ENCODE data around the gene KRTAP5-5. TPM values are rescaled to one million over a fixed set of nuclear protein-coding genes. Genes with fewer than 3 reads are reported as not detected.

The KRTAP5-5 gene
- total RNA-seq, 1 experiment from 2014 or later: not detected

DNA sequence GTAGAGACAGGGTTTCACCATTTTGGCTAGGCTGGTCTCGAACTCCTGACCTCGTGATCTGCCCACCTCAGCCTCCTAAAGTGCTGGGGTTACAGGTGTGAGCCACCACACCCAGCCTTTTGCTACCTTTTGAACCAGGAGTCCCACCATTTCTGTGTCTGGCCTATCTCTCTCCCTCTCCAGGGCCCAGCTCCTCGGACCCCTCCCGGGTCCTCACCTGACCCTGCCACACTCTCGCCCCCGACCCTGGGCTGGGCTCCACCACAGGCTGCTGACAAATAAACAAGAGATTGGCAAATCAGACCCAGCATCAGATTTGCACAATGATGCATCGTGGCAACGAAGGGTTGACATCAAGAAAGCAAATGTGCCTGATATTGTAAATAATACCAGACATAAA is 8.8 kb downstream of the KRTAP5-5 start:
- Mint-ChIP-seq H3K27me3 (ENCODE audit: low read depth) (peaks cover 20% of the 10 kb centered on the region), H3K9me3 (no peaks in the 10 kb centered on the region), H3K4me3 (no peak overlapping the region), H3K27ac (no peak overlapping the region), H3K4me1 (peaks cover 3% of the 10 kb centered on the region), H3K36me3 (no peaks in the 10 kb centered on the region)
- ATAC-seq (no peak), DNase-seq (ENCODE audit: low spot score) (no peak)
- TF ChIP-seq NR3C1 (CRISPR knock-in tag; conservative IDR thresholded peaks at IDR 0.05; ENCODE audit: low read depth) (no peak), PRRX2 (CRISPR knock-in tag; IDR thresholded peaks at IDR 0.05) (no peak)
- ChIA-PET CTCF (interaction anchor here (0.6 to 4.8 kb wide), 6 partner anchors 8 to 195 kb away, joined by 3 to 45 read pairs (median 4); partner anchors contain the start of gene KRTAP5-5), POLR2A (no interaction called here)

- Mint-ChIP-seq H3K4me1 (peaks cover 3% of the 10 kb centered on the region), H3K27me3 (ENCODE audit: low read depth) (peaks cover 15% of the 10 kb centered on the region), H3K27ac (no peak overlapping the region), H3K9me3 (no peaks in the 10 kb centered on the region), H3K36me3 (no peaks in the 10 kb centered on the region), H3K4me3 (no peak overlapping the region)
- DNase-seq (ENCODE audit: low spot score) (no peak), ATAC-seq (no peak)
- ChIA-PET CTCF (interaction anchor here (0.7 to 4.8 kb wide), 18 partner anchors 9 to 512 kb away, joined by 3 to 57 read pairs (median 6); partner anchors contain the start of gene KRTAP5-5), POLR2A (no interaction called here)
- TF ChIP-seq FOXJ3 (CRISPR knock-in tag; IDR thresholded peaks at IDR 0.05; ENCODE audit: borderline replicate concordance): no peak
These were observed 9.6 kb downstream of the KRTAP5-5 start for GRCh38 chr11:1639102-1639620.

DNA sequence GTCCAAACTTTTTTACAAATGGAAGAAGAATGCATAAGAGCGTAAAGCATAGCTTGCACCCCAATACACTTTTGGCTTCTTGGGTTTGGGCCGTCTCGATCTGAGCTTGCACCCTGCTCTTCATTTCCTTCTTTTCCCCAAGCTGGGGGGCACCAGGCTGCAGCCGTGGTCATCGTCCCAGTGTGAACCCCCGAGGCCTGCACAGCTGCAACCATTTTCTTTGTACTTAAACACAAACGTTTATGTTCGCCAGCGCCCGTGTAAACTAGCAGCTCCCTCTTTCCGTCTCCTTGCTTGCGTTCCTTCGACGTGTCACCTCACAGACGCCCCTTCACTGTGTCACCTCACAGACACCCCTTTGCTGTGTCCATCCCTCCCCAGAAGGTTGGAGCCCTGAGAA is 10.1 kb downstream of the KRTAP5-5 start:
- DNase-seq (ENCODE audit: low spot score) (no peak), ATAC-seq (no peak; the same call in 1 of the 2 replicates)
- Mint-ChIP-seq H3K9me3 (no peaks in the 10 kb centered on the region), H3K36me3 (no peaks in the 10 kb centered on the region), H3K4me3 (no peak overlapping the region), H3K4me1 (peaks cover 3% of the 10 kb centered on the region), H3K27me3 (ENCODE audit: low read depth) (peaks cover 10% of the 10 kb centered on the region), H3K27ac (no peak overlapping the region)
- ChIA-PET POLR2A (no interaction called here), CTCF (interaction anchor here (0.6 to 4.8 kb wide), 30 partner anchors 8 to 512 kb away, joined by 3 to 57 read pairs (median 4); partner anchors contain the start of gene KRTAP5-5)
- no peak for TF ChIP-seq ZNF138 (CRISPR knock-in tag; conservative IDR thresholded peaks at IDR 0.05)
- TF ChIP-seq, protein P1, sequence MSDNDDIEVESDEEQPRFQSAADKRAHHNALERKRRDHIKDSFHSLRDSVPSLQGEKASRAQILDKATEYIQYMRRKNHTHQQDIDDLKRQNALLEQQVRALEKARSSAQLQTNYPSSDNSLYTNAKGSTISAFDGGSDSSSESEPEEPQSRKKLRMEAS (CRISPR knock-in tag; IDR thresholded peaks at IDR 0.05): no peak
- no peak for TF ChIP-seq RORB (CRISPR knock-in tag; IDR thresholded peaks at IDR 0.05)
- TF ChIP-seq FOXP4 (CRISPR knock-in tag; IDR thresholded peaks at IDR 0.05): no peak
- no peak for TF ChIP-seq ATF2 (CRISPR knock-in tag; IDR thresholded peaks at IDR 0.05; ENCODE audit: borderline replicate concordance, low read depth)
- TF ChIP-seq, protein P2, sequence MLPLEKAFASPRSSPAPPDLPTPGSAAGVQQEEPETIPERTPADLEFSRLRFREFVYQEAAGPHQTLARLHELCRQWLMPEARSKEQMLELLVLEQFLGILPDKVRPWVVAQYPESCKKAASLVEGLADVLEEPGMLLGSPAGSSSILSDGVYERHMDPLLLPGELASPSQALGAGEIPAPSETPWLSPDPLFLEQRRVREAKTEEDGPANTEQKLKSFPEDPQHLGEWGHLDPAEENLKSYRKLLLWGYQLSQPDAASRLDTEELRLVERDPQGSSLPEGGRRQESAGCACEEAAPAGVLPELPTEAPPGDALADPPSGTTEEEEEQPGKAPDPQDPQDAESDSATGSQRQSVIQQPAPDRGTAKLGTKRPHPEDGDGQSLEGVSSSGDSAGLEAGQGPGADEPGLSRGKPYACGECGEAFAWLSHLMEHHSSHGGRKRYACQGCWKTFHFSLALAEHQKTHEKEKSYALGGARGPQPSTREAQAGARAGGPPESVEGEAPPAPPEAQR (CRISPR knock-in tag; IDR thresholded peaks at IDR 0.05): no peak
- TF ChIP-seq, protein P3, sequence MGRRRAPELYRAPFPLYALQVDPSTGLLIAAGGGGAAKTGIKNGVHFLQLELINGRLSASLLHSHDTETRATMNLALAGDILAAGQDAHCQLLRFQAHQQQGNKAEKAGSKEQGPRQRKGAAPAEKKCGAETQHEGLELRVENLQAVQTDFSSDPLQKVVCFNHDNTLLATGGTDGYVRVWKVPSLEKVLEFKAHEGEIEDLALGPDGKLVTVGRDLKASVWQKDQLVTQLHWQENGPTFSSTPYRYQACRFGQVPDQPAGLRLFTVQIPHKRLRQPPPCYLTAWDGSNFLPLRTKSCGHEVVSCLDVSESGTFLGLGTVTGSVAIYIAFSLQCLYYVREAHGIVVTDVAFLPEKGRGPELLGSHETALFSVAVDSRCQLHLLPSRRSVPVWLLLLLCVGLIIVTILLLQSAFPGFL (CRISPR knock-in tag; IDR thresholded peaks at IDR 0.05; ENCODE audit: borderline replicate concordance): no peak
- TF ChIP-seq ATF1 (CRISPR knock-in tag; IDR thresholded peaks at IDR 0.05): no peak
- TF ChIP-seq PRRX2 (CRISPR knock-in tag; IDR thresholded peaks at IDR 0.05): no peak
- no peak for TF ChIP-seq ERG (CRISPR knock-in tag; IDR thresholded peaks at IDR 0.05)
- no peak for TF ChIP-seq MLX (CRISPR knock-in tag; IDR thresholded peaks at IDR 0.05)
- TF ChIP-seq OVOL2 (CRISPR knock-in tag; IDR thresholded peaks at IDR 0.05; ENCODE audit: borderline replicate concordance): no peak
- TF ChIP-seq USF2 (CRISPR knock-in tag; IDR thresholded peaks at IDR 0.05): no peak
- no peak for TF ChIP-seq TP53 (CRISPR knock-in tag; IDR thresholded peaks at IDR 0.05)
- TF ChIP-seq ZBTB21 (CRISPR knock-in tag; IDR thresholded peaks at IDR 0.05; ENCODE audit: borderline replicate concordance): no peak
